ENCODE results near the gene GALNT2.

DNA sequence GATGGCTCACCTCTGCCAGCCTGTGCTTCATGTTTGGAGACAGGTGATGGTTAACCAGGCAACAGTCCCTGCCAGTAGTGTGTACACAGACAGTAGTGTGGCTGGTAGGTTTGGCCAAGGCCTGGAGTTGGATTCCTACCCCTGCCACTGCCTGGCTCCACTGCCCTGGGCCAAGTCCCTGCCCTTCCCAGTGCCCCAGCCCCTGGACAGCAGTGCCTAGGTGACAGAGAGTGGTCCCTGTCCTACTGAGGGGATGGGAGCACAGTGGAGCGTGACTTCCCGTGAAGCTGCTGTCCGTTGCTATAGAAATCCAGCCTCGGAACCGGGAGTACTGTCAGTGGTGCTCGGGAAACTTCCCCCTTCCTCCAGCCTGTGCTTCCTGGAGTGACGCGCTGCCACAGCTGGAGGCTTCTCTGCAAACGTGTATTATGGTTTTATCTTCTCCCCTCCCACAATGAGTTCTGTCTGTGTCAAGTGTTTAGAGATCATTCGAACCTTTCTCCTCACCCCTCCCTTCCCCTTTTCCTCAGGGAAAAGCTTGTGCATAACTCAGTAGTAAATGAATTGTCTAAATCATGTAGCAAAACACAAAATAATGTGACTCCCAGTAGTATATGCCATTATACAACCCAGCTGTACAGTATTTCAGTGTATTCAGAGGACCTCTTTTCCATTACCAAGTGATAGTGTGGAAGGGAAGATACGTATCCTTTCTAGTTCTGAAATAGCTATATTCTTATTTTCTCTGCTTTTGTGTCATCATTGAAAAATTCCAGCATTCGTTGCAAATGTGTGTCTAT, 73.4 kb downstream of the GALNT2 start:
- TF ChIP-seq, protein P1, sequence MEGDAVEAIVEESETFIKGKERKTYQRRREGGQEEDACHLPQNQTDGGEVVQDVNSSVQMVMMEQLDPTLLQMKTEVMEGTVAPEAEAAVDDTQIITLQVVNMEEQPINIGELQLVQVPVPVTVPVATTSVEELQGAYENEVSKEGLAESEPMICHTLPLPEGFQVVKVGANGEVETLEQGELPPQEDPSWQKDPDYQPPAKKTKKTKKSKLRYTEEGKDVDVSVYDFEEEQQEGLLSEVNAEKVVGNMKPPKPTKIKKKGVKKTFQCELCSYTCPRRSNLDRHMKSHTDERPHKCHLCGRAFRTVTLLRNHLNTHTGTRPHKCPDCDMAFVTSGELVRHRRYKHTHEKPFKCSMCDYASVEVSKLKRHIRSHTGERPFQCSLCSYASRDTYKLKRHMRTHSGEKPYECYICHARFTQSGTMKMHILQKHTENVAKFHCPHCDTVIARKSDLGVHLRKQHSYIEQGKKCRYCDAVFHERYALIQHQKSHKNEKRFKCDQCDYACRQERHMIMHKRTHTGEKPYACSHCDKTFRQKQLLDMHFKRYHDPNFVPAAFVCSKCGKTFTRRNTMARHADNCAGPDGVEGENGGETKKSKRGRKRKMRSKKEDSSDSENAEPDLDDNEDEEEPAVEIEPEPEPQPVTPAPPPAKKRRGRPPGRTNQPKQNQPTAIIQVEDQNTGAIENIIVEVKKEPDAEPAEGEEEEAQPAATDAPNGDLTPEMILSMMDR (IDR thresholded peaks at IDR 0.05) = no peak
- TF ChIP-seq POLR2A (IDR thresholded peaks at IDR 0.05) = no peak
